Measurements from ENCODE around the gene ARHGEF28.

Gene ARHGEF28

DNA sequence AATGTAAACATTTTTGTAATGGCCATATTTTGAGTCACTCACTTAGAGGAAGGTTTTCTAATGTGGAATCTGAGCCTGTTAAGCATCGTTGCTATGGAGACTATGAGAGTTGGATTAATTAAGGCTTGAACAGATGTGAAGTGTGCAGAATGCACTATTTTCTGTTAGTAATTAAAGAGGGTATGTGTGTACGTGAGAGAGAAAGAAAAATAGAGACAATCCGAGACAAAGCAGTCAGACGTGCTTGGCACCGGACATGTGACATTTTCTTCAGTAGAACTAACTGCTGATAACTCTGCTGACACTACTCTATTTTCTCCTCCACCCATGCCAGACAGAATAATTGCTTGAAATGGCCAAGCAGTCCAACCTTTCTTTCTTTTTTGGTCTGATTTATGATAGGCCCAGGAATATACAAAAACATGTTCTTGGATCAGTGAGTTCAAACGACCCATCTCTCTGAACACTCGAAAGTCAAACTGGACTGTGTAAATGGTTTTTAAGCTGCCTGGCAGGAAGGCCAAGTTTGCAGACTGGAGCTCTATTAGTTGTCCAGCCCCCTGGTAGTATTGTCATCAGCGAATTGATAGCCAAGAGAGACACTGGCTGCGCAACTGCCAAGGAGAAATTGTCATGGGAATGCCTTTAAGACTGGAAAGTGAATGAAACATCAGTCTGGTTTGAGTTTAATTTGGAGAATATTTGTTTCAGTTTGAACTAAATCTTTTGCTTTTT, 322.1 kb downstream of the ARHGEF28 start:
- no peak for DNase-seq

- no peak for DNase-seq
These were observed 322.7 kb downstream of the ARHGEF28 start for GRCh38 chr5:73948720-73949119.

DNA sequence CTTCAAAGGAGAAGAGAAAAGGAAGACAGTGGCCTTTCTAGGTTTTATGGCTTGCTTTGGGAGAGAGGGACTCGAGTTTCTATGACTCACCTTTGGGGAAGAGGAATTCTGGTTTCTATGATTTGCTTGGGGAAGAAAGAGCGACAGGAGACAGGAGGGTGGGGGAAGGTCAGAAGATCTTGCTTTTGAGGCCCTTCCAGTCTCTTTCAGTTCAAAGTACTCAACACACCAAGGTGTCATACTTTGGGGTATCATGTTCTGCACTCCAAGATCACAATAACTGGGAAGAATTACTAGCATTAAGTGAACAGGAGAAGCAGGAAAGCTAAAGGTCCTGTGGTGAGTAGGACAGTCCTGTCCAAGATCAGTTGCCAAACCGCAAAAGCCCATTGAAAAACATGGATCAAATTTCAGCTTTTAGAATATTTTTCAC, 324.5 kb downstream of the ARHGEF28 start:
- DNase-seq: no peak

DNA sequence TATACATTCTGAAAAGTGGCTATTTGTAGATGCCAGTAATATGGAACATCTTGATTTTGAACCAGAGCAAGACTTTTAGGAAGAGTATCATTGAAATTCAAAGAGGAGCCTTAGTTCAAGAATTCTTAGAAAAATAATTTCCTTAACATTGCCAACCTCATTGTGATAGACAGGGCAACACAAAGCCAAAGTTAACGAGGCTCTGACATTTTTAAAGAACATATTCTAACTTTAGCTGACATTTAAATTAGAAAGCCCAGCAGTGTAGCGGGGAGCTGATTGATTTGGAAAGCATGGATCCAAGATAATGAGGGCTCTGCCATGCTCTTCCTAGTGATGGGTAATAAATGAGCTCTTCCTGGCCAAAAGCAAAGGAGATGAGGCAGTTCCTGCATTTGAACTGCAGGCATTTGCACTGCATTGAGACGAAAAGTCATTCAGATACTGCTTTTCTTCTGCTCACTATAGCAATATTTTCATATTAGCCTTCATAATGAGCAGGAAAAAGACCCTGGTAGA, 325.0 kb downstream of the ARHGEF28 start:
- no peak for DNase-seq

GRCh38 chr5:73952872-73953271, 326.9 kb downstream of the ARHGEF28 start:
- no peak for DNase-seq

- DNase-seq: no peak
These were observed 328.4 kb downstream of the ARHGEF28 start for GRCh38 chr5:73954381-73954780.

GRCh38 chr5:73955271-73955846, 329.4 kb downstream of the ARHGEF28 start:
- no peak for DNase-seq

- DNase-seq: no peak
These were observed 331.5 kb downstream of the ARHGEF28 start for GRCh38 chr5:73957397-73958001.

DNA sequence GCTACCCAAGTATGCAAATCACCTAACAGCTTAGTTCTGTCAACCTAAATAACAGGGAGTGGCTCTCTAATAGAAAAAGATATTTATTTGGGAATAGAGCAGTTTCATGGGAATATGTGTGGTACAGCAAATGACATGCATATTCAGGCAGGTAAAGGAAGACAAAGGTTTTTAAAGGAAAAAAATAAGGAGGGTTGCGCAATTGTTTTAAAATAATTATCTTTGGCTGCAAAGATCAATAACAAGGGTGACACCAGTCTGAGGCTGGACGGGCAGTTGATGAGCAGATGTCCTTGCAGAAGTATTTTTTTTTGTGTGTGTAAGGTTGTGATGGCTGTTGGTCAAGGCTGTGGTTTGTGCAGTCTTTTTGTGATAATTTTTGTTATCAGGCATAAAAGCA, 332.0 kb downstream of the ARHGEF28 start:
- DNase-seq: no peak

DNA sequence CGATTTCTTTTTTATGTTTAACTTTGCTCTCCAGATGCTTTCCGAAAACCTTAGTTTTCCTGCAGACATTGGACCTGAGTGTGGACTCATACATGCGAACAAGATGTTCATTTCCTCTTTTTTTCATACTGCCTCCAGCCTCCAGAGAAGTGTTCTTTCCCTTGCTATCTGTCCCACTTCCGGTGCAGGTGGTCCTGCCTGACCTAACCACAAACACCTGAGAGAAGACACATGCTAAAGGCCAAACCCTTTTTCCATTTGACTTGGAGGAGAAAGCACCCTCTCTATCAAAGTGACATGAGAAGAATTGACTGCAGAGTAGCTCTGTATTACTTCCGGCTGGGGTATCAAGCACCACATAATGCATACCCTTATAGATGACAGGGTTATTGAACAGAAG, 334.0 kb downstream of the ARHGEF28 start:
- no peak for DNase-seq

DNA sequence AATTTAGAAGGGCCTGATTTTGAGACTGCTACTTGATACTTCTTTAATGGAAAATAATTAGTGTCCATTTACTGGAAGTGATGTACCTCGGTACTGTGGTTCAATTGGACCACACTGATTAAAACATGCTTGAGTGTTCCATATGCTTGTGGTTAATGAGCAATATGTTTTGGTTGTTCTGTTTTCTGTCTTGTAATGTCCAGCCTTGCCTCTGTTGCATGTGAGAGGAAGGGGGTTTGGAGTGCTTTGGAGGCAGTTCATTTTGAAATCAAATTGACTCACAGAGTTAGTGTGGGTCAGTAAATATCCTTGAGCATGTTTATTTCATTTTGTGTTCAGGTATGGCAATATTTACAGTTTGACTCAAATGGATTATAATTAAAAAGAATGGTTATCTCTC, 334.4 kb downstream of the ARHGEF28 start:
- DNase-seq: no peak

DNA sequence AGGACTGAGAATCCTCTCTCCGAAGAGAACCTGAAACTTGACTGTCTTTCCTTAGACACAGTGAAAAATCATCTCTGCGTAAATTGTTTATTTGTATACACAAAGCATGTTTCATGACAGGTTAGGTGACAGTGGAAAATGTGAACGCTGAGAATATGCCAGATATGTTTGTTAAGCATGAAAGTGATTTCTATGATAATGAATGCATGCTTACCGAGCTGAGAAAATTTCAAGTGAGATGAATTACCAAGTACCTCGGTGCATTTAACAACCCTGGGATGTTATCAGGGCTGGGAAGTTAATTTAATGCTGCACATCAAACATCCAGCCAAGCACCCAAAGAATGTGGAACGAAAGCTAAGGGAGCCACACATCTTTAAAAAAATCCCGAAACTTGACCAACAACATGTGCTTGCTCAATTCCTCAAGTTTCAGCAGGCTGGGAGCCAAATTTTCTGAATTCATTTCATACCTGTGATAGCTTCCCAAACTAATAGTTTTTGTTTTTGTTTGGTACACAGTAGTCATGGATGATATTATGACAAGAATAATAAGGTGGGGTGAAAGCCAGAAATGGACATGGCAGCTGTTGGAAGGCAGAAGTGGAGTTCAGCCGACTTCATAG, 336.9 kb downstream of the ARHGEF28 start:
- no peak for DNase-seq

DNA sequence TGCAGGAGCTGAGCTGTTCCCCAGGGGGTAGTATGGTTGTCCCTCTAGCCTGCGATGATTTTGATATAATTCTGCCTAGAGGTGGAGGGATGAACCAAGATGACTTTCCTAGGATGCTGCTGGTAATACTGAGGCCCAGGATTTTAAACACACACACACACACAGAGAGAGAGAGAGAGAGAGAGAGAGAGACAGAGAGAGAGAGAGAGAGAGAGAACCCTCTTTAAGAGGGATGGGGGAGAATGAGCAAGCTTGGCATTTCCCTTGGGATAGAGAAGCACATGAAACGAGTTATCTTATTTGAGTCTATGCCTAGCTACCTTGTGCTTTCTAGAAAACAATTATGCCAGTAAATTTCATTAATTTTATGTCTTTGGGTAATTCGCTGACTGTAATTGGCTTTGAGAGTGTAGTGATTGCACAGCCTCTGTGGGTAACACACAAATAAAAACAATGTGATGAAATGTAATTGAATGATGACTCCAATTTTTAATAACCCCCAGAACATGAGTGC, 338.4 kb downstream of the ARHGEF28 start:
- DNase-seq: no peak

GRCh38 chr5:73966451-73966850, 340.5 kb downstream of the ARHGEF28 start:
- DNase-seq: no peak

DNA sequence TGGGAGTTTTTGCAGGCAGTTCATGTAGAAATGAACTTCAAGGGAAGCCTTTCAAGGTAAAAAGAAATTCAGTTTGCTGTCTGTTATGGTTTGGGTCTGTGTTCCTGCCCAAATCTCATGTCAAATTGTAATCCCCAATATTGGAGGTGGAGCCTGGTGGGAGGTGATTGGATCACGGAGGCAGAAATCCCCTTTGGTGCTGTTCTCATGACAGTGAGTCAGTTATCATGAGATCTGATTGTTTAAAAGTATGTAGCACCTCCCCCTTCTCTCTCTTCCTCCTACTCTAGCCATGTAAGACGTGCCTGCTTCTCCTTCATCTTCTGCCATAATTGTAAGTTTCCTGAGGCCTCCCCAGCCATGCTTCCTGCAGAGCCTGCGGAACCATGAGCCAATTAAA, 341.4 kb downstream of the ARHGEF28 start:
- no peak for DNase-seq

GRCh38 chr5:73968246-73968645, 342.2 kb downstream of the ARHGEF28 start:
- DNase-seq: no peak

GRCh38 chr5:73968729-73969128, 342.7 kb downstream of the ARHGEF28 start:
- DNase-seq: no peak

- no peak for DNase-seq
These were observed 343.4 kb downstream of the ARHGEF28 start for GRCh38 chr5:73969195-73970036.

DNA sequence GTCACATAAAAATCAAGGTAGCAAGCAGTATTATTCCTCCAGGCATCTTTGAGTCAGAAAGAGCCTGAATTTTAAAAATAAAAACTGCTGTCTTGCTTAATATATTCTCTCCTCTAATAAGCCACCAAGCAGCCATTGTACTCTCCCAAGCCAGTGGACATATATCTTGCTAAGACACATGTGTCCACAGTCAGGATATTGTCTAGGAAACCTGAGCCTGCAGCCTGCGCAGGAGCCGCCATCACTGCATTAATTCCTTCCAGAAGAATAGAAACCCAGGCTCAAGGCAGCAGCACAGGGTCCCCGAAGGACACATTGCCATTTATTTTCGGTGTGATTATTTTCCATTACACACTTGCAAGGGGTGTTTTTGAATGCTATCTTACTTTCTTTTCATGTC, 345.3 kb downstream of the ARHGEF28 start:
- DNase-seq: no peak

- DNase-seq: no peak
These were observed 347.1 kb downstream of the ARHGEF28 start for GRCh38 chr5:73973135-73973534.

- DNase-seq: no peak
These were observed 348.9 kb downstream of the ARHGEF28 start for GRCh38 chr5:73974871-73975360.

DNA sequence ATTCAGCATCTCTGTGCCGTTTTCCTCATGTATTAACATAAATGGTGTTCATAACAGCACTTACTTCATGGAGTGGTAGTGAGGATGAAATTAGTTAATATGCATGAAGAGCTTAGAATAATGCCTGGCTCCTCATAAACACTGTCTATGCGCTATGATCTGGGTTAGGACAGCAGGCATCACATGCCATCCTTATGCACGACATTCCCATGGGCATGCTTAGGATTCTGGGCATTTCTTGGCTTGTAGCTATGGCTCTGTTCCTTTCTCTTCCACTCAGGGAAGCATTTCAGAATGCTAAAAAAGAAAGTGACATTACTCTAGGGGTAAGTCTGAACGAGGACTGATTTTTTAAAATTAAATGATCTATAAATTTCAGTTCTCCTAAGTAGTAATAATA, 349.8 kb downstream of the ARHGEF28 start:
- DNase-seq: no peak

Data from NCI-H526 (cell line).